GM18511 (cell line): ENCODE results near the gene KIAA2012.

Experiments
- ATAC-seq: cut with Tn5 transposase; IDR thresholded peaks from one replicate; pipeline ENCODE4 v1.9.1; 2021; ENCODE audit warnings: mild to moderate bottlenecking, moderate library complexity; ENCODE audit not compliant: unreplicated experiment

KIAA2012 gene

DNA sequence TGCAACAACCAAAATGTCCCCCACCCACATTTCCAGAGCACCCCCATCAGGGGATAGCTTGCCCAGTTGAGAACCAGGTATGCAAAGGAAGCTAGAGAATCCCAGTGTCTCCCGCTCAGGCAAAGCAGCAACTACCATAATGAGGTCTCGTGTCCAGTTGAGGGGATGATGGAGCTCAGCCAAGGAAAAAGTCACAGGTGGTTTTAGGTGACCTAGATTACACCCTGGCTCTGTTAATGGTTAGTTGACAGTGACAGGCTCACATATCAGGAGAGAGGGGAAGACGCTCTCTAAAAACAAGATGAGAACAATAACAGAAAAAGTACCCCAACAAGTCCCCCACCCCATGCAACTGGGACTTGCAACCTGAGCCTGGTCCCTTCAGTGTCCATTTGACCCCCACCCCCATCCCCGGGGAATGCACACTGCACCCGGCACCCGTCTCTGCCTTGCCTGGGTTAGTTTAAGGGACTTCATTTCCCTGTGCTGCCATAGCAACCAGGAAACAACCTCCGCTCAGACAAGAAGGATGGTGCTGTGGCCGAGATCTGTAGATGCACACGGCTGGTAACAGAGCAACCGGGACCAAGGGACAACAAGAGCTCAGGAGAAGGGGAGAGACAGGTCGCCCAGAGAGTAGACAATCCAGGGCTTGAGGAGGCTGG, at the start of gene KIAA2012:
Gene KIAA2012 (plus strand): TSS at position 519 of the 665 bp plus-strand sequence. CDS start 373 bp downstream, outside the sequence.
- no peak for ATAC-seq

DNA sequence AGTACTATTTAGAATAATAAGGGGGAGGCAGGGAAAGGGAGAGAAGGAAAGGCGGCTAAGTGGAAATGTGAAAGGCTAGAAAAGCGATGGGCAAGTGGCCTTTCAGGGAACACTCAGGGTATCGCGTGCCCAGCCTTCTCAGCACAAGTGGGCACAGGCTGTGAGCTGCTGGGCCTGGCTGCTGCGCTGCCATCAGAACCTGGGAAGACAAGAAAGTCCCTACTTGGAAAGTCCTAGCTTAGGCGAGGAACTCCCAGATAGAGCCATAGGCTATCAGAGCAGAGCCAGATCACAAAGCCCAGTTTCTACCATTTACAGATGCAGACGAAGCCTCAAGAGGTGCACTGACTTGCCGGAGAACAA, 49.2 kb upstream of the KIAA2012 start:
- no peak for ATAC-seq

DNA sequence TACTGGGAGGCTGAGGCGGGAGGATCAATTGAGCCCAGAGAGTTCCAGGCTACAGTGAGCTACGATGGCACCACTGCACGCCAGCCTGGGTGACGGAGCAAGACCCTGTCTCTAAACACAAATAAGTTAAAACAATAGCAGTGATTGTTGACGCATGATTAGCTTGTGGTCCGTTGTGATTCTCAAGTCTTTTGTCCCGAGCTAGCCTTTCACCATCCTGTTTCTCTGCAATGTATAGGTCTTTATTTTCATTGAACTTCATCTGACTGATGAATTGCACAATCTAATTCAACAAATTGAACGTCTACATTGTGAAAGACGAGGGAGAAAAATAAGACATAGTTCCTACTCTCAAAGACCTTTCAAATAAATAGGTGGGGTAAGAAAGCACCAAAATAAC, 48.2 kb upstream of the KIAA2012 start:
- ATAC-seq = no peak

DNA sequence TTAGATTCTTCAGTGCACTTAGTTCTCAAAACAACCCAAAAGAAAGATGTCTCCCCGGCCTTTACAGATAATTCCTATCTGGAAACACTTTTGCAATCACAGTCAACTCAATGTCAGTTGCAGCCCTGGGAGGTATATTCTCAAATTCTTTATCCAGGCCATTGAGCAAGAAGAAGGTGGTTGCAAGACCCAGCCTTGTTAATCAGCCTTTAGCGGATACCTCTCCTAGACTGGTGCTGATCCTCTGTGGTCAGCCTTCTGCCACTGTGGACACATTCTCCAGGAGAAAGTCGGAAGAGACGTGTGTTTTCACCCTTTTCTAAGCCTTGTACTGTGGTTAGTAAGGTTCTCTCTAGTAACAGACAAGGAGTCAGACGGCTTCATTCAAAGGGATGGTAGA, 47.2 kb upstream of the KIAA2012 start:
- no peak for ATAC-seq

DNA sequence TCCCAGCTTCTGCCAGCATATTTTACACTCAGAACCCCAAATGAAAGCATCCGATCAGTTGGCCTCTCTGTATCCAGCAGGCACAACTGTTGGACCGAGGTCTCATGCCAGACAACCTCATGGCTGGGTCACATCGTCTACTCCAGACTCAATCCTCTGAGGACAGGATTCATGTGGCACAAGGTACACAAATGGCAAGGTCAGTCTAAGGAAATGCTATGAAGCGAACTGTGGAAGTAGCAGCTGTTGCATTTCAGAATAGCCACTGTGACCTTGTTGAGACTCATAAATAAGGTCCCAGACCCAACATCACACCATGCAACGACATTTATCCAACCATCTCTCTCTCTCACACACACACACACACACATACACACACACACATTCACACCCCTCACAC, 46.5 kb upstream of the KIAA2012 start:
- ATAC-seq = no peak

DNA sequence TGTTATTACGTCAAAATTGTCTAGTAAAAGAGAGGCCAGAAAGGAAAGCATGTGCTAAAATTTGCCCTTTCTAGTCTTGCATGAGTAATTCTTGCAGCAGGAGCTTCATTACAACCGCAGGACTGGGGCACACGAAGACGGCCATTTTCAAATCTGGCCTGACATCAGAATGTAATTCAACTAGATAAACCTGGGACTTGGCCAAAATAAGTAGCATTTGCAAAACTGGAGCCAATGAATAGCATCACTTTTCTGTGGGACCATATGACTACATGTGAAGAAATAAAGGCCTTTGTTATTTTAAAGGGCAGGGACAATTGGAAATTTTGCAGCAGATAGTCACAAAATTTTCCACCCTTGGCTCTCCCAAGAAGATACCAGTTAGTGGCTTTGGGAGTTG, 42.4 kb upstream of the KIAA2012 start:
- no peak for ATAC-seq

DNA sequence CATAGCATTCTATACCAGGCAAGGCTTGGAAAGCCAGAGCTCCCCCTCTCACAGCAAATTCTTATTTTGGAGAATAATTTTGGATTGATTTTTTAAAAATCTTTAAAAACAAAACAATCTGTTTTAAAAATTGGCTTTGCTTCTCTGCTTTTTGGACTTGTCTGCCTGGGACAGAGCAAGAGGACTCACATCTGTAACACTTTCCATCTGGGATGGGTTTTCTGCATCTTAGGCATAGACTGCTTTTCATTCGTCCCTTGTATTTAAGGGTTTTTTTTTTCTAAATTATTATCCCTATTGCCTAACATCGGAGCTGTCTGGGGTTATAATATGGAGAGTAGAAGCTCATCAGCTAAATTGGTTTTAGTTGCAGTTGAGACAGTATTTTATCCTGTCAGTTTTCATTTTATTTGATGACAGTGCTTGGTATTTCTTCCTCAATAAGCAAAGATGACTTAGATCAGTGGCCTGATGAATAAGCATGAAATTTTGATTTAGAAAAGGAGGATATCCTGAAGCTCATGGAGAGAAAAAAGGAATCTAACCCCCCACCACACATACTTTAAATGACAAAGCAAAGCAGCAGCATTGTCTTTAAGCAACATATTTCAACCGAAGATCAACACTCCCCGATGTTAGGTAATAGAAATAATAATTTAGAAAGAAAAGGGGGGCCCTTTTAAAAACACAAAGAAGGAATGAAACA, 41.7 kb upstream of the KIAA2012 start:
- ATAC-seq = no peak

DNA sequence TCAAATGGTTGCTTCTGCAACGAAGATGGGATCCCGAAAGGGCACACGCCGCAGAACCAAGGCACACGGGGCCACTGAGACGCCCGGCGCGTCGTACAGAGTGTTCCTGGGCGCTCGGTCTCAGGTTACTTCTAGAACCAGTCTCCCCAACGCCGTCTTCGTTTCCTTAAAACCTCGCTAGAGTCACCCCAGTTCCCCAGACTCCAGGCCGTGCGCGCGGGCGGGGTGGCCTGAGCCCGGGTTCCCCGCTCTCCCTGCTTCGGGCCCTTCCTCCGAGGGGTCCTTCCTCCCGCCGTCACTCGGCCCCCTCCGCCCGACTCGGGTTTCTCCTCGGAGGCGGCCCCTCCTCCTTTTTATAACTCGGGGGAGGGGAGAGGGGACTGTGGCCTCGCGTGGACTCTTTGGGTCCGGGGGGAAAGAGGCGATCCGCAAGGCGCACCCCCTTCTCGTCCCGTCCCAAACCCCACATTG, 40.2 kb upstream of the KIAA2012 start:
- peak; percentile 22 for ATAC-seq

DNA sequence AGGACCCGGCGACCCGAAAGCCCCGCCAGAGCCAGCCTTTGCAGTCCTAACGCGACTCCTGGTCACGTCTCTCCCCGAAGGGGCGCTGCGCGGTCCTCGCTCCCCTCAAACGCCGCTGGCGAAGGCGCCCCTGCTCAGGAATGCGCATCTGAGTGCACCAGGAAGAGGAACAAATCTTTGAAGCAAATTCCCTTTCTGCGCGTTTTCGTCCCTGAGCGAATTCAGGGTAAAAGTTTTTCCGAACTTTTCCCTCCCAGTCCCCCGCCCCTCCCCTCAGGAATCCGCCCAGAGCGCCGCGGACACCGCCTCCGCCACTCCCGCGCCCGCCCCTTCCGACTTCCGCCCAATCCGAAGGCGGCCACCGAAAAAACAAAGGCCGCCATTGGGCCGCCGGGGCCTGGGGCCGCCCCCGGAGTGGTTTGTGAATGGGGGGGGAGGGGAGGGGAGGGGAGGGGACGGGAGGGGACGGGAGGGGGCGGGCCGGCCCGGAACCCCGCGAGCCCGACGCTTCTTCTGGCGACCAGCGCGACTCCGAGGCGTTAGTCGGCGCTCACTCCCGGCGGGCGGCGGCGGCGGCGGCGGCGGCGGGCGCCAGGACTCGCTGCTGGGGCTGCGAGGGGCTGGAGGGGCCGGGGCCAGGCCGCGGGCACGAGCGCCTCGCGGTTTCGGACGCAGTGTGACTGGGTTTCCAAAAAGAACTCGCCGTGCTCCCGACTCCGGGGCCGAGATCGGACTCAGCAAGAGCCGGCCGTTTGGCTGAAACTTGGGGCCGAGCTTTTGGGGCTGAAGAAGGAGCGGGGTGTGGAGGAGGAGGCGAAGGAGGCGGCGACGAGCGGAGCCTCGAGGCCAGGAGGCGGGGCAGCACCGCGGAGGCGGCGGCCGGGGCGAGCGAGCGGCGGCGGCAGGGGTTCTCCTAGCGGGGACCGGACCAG, 39.5 kb upstream of the KIAA2012 start, which contains the start of gene FZD7:
Gene FZD7 (plus strand): TSS at position 539 of the 932 bp plus-strand sequence. CDS start 793 bp downstream, outside the sequence.
- peak; percentile 85 for ATAC-seq

DNA sequence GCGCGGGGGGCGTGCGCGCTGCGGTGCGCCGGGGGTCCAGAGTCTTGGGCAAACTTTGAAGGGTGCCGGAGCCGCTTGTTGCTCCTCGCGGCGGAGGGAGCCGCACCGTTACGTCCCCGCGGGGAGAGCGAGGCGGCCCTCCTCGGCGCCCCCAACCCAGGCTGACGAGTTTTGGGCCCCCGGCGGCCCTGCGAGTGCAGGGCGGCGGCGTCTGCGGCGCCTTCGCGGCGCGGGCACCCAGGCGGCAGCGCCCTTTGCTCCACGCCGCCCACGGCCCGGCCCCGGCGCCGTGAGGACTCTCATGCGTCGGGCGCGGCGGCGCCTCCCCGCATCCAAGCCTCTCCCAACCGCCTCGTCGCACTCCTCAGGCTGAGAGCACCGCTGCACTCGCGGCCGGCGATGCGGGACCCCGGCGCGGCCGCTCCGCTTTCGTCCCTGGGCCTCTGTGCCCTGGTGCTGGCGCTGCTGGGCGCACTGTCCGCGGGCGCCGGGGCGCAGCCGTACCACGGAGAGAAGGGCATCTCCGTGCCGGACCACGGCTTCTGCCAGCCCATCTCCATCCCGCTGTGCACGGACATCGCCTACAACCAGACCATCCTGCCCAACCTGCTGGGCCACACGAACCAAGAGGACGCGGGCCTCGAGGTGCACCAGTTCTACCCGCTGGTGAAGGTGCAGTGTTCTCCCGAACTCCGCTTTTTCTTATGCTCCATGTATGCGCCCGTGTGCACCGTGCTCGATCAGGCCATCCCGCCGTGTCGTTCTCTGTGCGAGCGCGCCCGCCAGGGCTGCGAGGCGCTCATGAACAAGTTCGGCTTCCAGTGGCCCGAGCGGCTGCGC, 38.6 kb upstream of the KIAA2012 start:
- peak; percentile 15 for ATAC-seq

DNA sequence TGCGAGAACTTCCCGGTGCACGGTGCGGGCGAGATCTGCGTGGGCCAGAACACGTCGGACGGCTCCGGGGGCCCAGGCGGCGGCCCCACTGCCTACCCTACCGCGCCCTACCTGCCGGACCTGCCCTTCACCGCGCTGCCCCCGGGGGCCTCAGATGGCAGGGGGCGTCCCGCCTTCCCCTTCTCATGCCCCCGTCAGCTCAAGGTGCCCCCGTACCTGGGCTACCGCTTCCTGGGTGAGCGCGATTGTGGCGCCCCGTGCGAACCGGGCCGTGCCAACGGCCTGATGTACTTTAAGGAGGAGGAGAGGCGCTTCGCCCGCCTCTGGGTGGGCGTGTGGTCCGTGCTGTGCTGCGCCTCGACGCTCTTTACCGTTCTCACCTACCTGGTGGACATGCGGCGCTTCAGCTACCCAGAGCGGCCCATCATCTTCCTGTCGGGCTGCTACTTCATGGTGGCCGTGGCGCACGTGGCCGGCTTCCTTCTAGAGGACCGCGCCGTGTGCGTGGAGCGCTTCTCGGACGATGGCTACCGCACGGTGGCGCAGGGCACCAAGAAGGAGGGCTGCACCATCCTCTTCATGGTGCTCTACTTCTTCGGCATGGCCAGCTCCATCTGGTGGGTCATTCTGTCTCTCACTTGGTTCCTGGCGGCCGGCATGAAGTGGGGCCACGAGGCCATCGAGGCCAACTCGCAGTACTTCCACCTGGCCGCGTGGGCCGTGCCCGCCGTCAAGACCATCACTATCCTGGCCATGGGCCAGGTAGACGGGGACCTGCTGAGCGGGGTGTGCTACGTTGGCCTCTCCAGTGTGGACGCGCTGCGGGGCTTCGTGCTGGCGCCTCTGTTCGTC, 37.7 kb upstream of the KIAA2012 start:
- no peak for ATAC-seq

DNA sequence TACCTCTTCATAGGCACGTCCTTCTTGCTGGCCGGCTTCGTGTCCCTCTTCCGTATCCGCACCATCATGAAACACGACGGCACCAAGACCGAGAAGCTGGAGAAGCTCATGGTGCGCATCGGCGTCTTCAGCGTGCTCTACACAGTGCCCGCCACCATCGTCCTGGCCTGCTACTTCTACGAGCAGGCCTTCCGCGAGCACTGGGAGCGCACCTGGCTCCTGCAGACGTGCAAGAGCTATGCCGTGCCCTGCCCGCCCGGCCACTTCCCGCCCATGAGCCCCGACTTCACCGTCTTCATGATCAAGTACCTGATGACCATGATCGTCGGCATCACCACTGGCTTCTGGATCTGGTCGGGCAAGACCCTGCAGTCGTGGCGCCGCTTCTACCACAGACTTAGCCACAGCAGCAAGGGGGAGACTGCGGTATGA, 37.1 kb upstream of the KIAA2012 start:
- no peak for ATAC-seq

DNA sequence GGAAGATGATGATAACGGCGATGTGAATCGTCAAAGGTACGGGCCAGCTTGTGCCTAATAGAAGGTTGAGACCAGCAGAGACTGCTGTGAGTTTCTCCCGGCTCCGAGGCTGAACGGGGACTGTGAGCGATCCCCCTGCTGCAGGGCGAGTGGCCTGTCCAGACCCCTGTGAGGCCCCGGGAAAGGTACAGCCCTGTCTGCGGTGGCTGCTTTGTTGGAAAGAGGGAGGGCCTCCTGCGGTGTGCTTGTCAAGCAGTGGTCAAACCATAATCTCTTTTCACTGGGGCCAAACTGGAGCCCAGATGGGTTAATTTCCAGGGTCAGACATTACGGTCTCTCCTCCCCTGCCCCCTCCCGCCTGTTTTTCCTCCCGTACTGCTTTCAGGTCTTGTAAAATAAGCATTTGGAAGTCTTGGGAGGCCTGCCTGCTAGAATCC, 36.4 kb upstream of the KIAA2012 start:
- no peak for ATAC-seq

DNA sequence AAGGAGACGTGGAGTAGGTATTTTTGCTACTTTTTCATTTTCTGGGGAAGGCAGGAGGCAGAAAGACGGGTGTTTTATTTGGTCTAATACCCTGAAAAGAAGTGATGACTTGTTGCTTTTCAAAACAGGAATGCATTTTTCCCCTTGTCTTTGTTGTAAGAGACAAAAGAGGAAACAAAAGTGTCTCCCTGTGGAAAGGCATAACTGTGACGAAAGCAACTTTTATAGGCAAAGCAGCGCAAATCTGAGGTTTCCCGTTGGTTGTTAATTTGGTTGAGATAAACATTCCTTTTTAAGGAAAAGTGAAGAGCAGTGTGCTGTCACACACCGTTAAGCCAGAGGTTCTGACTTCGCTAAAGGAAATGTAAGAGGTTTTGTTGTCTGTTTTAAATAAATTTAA, 36.0 kb upstream of the KIAA2012 start:
- no peak for ATAC-seq

DNA sequence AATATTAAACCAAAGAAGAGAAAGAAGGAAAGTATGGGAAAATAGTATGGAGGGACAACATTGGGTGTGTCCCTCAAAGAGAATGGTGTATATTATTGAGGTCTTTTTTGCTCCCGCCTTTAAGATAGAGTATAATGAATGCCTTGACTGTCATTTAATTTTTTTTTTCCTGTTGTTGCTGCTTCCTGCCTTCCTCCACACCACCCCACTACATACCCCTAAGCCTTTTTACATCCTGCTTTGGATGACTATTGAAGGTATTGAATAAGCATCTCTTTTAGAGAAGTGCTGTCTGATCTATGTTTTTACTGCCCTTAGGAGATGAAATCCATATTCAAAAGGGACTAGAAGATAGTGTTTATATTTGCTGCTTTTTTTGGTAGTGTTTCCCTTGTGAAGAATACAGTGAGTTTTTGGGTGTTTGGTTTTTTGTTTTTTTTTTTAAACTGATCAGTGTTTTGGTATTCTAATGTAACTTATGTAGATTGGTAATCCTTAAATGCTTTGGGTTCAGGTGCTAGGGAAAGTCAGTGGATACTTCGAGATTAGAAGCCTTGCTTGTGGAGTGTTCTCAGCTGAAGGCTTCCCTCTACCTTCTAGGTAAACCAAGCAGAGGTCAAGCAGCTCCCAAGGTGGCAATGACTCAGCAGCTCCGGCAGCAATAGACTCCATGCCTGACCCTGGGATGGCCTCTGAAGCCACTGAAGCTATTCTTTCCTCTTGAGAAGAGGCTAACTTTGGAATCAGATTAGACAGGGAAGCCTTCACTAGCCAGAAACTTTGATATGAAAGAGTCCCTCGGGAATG, 34.4 kb upstream of the KIAA2012 start:
- ATAC-seq = no peak

DNA sequence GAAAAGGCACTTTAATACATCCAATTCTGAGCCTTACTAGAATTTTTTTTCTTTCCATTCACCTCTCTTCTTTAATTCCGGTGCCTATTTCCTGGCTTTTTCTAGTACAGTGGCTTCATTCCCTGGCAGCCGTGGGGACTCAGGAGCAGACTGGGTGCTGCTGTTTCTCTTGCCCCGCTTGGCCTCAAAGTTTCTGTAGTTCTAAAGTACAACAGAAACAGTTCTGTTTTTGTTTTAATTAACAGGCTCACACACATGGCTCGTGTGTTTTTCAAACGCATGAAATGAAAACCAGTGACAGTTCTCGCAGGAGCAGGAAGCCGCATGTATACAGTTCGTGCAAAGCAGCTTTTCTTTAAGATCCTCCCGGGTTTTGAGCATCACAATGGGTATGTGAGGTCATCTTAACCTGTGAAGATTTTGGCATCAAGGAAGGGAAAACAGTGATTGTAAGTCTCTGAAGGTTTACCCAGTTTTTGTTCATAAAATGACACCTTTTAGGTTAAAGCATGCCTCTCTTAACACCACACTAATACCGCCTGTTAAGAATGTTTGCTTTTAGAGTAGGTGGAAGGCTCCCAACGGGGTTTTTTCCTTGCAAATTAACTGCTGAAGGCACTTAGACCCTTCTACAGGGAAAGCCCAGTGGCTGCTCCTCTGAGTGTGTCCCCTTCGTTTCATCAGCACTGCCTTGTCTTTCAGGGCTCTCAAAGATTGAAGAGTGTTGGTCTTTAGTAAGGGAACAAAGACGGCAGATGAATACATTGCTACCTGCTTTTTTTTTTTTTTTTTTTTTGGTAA, 33.6 kb upstream of the KIAA2012 start:
- no peak for ATAC-seq

DNA sequence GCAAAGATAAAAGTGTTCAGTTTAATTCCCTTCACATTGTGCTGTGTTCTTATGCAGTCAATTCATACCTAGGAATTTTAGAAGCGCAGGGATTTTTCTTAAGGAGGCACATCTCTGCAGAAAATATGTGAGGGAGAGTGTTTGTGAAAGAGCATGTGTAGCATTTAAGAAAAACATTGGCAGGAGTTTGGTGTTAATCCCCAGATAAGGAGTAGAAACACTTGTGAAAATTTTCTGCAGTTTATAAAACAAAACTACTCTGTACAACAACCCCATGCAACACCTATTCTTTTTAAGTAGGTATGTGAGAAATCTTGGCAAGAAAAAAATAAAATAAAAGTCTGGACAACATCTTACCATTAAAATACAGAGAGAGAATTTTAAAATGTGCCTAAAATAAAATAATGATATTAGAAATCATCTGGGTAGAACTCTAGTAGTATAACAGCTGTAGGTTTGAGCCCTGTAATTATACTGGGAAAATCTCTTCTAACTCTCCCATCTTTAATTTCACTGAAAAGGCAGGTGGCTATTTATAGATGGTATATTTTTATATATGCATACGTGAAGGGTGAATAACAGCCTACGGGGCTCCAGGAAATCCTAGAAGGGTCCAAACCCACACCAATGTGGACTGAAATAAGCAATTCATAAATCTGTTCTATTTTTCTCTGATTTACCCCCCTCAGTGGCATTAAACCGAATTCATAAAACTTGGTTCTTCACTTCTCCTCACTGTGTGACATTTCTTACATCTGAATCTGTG, 32.8 kb upstream of the KIAA2012 start:
- no peak for ATAC-seq
